Ecto neural progenitor cell (in vitro differentiated cells): Measurements from ENCODE around the gene ODAD2.
"Not testable (repeated sequence)": the region's sequence is repeated elsewhere in the genome, so short reads cannot be mapped to it uniquely, and the experiment has no call there.

Source experiments
- DNase-seq: peaks from one replicate; pipeline ENCODE4 v3.0.0-alpha.2; 2018; ENCODE audit warnings: low spot score

Gene ODAD2

GRCh38 chr10:27959093-27959715 is 39.7 kb downstream of the ODAD2 start:
- DNase-seq, result no peak

- not testable (repeated sequence) for DNase-seq
Observed at GRCh38 chr10:27958383-27958782, 40.5 kb downstream of the ODAD2 start.

GRCh38 chr10:27950242-27950564 is 48.7 kb downstream of the ODAD2 start:
- no peak for DNase-seq

GRCh38 chr10:27949528-27950241 is 49.2 kb downstream of the ODAD2 start:
- DNase-seq, result no peak

- no peak for DNase-seq
Observed at GRCh38 chr10:27948186-27948585, 50.7 kb downstream of the ODAD2 start.

GRCh38 chr10:27947540-27947939 is 51.3 kb downstream of the ODAD2 start:
- no peak for DNase-seq

- DNase-seq, result no peak
Observed at GRCh38 chr10:27944005-27944404, 54.9 kb downstream of the ODAD2 start.

- no peak for DNase-seq
Observed at GRCh38 chr10:27914888-27915287, 84.0 kb downstream of the ODAD2 start.

GRCh38 chr10:27912231-27912630 is 86.6 kb downstream of the ODAD2 start:
- no peak for DNase-seq

GRCh38 chr10:27911539-27911938 is 87.3 kb downstream of the ODAD2 start:
- no peak for DNase-seq

- no peak for DNase-seq
Observed at GRCh38 chr10:27911011-27911410, 87.9 kb downstream of the ODAD2 start.

GRCh38 chr10:27908231-27908630 is 90.6 kb downstream of the ODAD2 start:
- no peak for DNase-seq

GRCh38 chr10:27899485-27899884 is 99.4 kb downstream of the ODAD2 start:
- DNase-seq, result not testable (repeated sequence)

GRCh38 chr10:27899058-27899457 is 99.8 kb downstream of the ODAD2 start:
- DNase-seq, result no peak

- no peak for DNase-seq
Observed at GRCh38 chr10:27893358-27893954, 105.4 kb downstream of the ODAD2 start.

GRCh38 chr10:27890971-27891370 is 107.9 kb downstream of the ODAD2 start:
- DNase-seq, result no peak

GRCh38 chr10:27889518-27889917 is 109.4 kb downstream of the ODAD2 start:
- DNase-seq, result no peak

GRCh38 chr10:27884185-27884641 is 114.7 kb downstream of the ODAD2 start:
- DNase-seq, result no peak

- DNase-seq, result no peak
Observed at GRCh38 chr10:27878281-27878680, 120.6 kb downstream of the ODAD2 start.

GRCh38 chr10:27865221-27865635 is 133.7 kb downstream of the ODAD2 start:
- DNase-seq, result no peak

- DNase-seq, result no peak
Observed at GRCh38 chr10:27861781-27862180, 137.1 kb downstream of the ODAD2 start.

- DNase-seq, result no peak
Observed at GRCh38 chr10:27857616-27858015, 141.3 kb downstream of the ODAD2 start.

- DNase-seq, result no peak
Observed at GRCh38 chr10:27844223-27844622, 154.7 kb downstream of the ODAD2 start.
